Hypothalamus (tissue), 51 donors: Measurements from ENCODE around the gene CADM1.

ENCODE experiments used
- DNase-seq, 51 donors: peaks; one replicate each; lab custom pipeline; 2025; lab: John Stamatoyannopoulos, UW

Gene CADM1

GRCh38 chr11:115409116-115409670, 95.0 kb downstream of the CADM1 start:
- DNase-seq: no peak

- DNase-seq: peak in 11 of 51 donors; percentile 2 to 58 (median 18)
These were observed 95.9 kb downstream of the CADM1 start for GRCh38 chr11:115408036-115408921.

DNA sequence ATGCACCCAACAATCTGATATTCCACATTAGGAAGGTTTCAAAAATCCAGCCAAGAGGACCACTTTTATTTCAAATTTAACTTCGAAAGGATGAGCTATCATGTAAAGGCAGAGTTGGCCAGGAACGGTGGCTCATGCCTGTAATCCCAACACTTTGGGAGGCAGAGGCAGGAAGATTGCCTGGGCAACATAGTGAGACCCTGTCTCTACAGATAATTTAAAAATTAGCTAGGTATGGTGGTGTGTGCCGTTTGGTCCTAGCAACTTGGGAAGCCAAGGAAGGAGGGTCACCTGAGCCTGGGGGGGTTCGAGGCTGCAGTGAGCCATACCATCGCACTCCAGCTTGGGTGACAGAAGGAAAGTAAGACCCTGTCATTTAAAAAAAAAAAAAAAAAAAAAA, 96.7 kb downstream of the CADM1 start:
- no peak for DNase-seq

DNA sequence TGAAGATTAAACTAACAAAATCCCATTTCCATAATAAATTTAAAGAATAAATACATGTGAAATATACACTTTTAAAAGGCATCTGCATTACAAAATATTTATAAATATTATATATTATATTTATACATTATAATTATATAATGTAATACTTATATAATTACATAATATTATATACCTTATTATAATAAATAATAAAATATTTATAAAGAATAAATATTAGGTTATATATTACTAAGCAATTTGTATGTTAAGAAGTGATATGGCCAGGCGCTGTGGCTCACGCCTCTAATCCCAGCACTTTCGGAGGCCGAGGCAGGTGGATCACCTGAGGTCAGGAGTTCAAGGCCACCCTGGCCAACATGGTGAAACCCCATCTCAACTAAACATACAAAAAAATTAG, 97.8 kb downstream of the CADM1 start:
- no peak for DNase-seq

- no peak for DNase-seq
These were observed 105.7 kb downstream of the CADM1 start for GRCh38 chr11:115398333-115399080.

DNA sequence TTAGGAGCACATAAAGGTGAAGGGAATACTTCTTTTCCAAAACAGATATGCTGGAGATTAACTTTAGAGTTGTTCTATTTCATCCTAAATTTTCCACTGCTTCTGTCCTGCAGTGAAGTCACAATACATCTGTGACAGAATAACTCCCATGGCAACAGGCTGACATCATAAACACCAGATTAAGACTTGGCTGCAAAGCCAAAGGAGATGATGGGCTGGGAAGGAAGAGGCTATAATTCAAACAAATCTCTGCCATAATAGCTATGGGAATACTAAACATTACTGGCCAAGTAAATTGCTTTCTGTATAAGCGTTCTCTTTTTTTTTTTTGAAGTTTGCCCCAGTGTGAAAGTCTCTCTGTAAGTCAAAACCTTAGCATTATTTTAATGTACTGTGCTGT, 107.7 kb downstream of the CADM1 start:
- no peak for DNase-seq

- no peak for DNase-seq
These were observed 110.3 kb downstream of the CADM1 start for GRCh38 chr11:115393950-115394349.

DNA sequence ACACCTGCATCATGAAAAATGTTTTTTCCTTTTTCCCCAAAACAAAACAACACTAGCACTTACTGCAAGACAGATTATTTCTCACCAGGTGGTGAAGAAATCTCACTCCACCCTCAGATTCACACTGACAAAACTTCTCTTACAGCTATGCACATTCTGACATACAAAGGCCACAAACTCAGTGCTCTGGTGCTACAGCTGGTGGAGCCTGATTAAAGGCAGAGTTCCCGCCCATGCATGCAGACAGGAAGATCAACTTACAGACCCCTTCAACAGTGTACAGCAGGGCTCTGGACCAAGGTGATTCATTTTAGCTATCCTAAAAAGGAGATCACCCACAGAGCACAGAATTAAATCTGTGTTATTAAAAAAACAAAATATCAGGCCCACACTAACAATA, 112.6 kb downstream of the CADM1 start:
- no peak for DNase-seq

GRCh38 chr11:115391160-115391559, 113.1 kb downstream of the CADM1 start:
- no peak for DNase-seq

GRCh38 chr11:115390441-115390840, 113.8 kb downstream of the CADM1 start:
- no peak for DNase-seq

- DNase-seq: no peak
These were observed 114.4 kb downstream of the CADM1 start for GRCh38 chr11:115389790-115390189.

GRCh38 chr11:115385226-115385625, 119.0 kb downstream of the CADM1 start:
- no peak for DNase-seq

DNA sequence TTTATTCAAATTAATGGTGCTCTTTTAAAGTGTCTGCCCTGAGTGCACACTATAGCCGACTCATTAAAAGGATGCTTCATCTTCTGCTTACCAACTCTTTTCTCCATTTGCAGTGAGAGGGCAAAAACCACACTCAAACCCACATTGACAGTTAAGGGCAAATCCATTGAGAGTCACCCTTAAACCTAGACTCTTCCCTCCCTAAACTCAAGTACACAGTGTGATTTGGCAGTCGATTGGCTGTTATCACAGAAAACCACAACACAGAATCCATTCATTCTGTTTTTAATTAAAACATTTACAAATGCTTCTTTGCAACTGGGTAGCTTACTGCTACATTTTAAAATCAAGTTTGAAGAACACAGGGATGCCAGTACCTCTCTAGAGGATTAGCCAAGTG, 120.0 kb downstream of the CADM1 start:
- DNase-seq: no peak

DNA sequence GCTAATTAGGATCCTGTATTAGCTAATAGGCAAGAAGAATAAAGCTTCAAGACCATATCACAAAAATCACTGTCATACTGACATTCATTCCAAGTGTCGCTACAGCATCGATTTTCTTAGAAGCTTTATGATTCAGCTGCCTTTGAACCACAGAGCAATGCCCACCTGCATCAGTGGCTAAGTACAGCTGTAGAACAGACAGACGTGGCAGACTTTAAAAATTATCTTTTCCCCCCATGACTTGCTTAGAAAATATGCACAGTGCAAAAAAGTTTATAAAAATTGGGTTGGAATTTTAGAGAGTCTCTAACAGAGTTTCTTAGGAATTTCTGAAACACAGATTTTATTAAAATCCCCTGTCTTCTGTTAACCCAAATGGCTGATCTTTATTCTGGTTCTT, 120.8 kb downstream of the CADM1 start:
- no peak for DNase-seq

DNA sequence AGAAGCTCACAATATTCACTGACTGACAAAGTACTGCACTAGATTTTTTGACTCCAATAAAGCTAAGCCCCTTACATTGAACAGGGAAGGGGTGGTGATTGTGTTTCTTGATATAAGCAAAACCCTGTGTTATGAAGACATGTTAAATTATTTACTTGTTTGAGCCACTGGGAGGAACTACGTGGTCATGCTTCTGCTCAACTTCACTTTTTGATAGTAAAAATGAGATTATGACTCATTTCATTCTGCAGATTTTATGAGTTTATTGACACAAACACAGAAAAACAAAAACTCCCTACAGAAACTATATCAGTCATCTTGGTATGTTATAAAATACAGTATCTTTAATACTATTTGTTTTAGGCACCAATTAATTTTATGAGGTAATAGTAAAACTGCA, 124.7 kb downstream of the CADM1 start:
- no peak for DNase-seq

DNA sequence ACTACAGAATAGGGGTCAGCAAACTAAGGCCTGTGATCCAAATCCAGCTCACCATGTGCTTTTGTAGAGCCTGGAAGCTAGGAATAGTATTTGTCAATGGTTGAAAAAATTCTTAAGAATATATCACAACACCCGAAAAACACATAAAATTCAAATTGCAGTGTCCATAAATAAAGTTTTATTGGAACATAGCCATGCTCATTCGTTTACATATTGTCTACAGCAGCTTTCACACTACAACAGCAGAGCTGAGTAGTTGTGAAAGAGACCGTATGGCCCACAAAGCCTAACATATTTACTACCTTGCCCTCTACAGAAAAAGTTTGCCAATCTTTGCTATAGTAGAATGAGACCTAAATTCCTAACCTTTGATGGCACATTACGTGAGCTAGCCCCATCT, 125.7 kb downstream of the CADM1 start:
- no peak for DNase-seq

GRCh38 chr11:115377882-115378296, 126.3 kb downstream of the CADM1 start:
- no peak for DNase-seq

DNA sequence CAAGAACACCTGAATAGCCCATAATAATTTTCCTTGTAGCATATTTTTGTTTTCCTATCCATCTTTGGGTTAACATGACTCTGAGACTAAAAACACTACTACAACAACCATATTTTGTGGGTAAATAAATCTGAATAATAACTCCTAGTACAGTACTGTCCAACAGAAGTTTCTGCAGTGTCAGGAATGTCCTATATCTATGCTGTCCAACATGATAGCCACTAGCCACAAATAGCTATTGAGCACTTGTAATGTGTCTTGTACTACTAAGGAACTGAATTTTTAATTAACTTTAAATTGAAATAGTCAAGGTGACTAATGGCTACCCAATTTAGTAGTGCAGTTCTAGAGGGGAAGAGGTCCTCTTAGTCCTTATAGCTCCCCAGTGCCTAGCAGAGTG, 135.6 kb downstream of the CADM1 start:
- DNase-seq: no peak

DNA sequence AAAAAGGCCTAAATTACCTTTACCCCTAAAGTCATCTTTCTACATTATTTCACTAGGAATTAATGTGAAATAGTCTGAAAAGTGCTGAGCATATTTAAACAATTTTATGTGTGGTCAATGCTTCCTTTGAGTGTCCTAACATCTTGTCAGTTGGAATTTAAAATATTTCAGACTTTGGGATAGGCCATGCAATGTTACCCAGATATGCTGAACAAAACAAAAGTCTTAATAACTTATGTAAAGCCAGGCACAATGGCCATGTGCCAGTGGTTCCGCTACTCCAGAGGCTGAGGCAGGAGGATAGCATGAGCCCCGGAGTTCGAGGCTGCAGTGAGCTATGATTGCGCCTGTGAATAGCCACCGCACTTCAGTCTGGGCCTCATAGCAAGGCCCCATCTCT, 137.4 kb downstream of the CADM1 start:
- DNase-seq: no peak

DNA sequence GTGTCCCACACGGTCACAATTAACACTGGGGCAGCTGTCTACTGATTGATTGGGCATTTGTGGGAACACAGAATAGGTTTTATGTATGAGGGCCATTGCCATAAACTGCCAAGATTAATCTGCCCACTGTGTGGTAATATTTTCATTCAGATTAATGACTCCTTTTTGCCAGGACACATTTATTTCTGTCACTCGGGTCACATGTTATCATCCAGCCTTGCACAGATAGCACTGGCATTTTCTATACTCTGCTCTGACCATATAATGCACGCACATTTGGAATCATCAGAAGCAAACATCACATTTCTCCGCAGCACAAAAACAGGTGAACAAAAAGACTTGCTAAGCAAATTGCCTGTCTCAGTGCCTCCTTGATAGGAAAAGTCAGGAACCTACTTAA, 138.3 kb downstream of the CADM1 start:
- no peak for DNase-seq

DNA sequence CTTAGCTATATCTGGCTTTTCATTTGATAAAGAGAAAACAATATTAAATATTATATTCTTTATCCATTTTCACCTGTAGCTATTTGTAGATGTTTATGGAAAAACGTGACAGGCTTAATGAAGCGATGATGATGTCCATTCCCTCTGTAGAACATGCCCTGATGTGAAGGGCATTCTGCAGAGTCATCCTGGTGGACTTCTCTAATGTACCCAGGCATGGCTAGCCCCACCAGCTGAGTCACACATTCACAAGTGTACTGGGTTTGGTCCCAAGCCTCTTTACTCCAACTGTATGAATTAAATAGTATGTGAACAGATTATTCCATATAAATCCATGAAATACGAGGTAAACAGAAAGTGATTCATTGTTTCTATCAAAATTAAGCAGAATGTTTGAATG, 139.3 kb downstream of the CADM1 start:
- no peak for DNase-seq

DNA sequence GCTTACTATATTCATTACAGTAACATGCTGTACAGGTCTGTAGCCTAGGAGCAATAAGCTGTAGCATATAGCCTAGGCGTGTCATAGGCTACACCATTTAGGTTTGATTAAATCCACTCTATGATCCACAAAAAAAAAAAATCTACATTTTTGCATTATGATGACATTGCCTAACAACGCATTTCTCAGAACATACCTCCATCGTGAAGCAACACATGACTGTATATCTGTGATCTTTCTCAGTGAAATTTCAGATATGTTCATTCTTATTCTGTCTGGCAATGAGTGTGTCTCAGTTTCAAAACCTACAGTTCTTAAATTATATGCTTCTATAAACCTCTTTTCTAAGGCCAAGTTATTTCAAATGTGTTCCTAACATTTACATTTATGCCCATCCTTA, 140.3 kb downstream of the CADM1 start:
- no peak for DNase-seq
